ENCODE data around the gene NEAT1. TPM values are rescaled to one million over a fixed set of nuclear protein-coding genes. Genes with fewer than 3 reads are reported as not detected.

NEAT1 gene
- total RNA-seq, 1 donor from 2014 or later = 229 TPM

GRCh38 chr11:65431451-65432099 lies 9.0 kb downstream of the NEAT1 start:
- H3K27ac Mint-ChIP-seq = peak overlapping the region; percentile 77
- H3K4me3 Mint-ChIP-seq = peak overlapping the region; percentile 20
- peaks cover 47% of the 10 kb centered on the region for H3K4me1 Mint-ChIP-seq (ENCODE audit: unreplicated experiment)
- TF ChIP-seq CTCF (conservative IDR thresholded peaks at IDR 0.05) = no peak
- DNase-seq (ENCODE audit: extremely low spot score, unreplicated experiment) = no peak
- peaks cover 29% of the 10 kb centered on the region for H3K36me3 Mint-ChIP-seq
- H3K9me3 Mint-ChIP-seq = no peaks in the 10 kb centered on the region
- peaks cover 12% of the 10 kb centered on the region for H3K27me3 Mint-ChIP-seq

GRCh38 chr11:65432100-65432650 lies 9.6 kb downstream of the NEAT1 start:
- peak overlapping the region; percentile 20 for H3K4me3 Mint-ChIP-seq
- peaks cover 26% of the 10 kb centered on the region for H3K36me3 Mint-ChIP-seq
- peak overlapping the region; percentile 77 for H3K27ac Mint-ChIP-seq
- no peaks in the 10 kb centered on the region for H3K9me3 Mint-ChIP-seq
- H3K4me1 Mint-ChIP-seq (ENCODE audit: unreplicated experiment) = peaks cover 43% of the 10 kb centered on the region
- DNase-seq (ENCODE audit: extremely low spot score, unreplicated experiment) = no peak
- no peak for TF ChIP-seq CTCF (conservative IDR thresholded peaks at IDR 0.05)
- H3K27me3 Mint-ChIP-seq = peaks cover 6% of the 10 kb centered on the region

DNA sequence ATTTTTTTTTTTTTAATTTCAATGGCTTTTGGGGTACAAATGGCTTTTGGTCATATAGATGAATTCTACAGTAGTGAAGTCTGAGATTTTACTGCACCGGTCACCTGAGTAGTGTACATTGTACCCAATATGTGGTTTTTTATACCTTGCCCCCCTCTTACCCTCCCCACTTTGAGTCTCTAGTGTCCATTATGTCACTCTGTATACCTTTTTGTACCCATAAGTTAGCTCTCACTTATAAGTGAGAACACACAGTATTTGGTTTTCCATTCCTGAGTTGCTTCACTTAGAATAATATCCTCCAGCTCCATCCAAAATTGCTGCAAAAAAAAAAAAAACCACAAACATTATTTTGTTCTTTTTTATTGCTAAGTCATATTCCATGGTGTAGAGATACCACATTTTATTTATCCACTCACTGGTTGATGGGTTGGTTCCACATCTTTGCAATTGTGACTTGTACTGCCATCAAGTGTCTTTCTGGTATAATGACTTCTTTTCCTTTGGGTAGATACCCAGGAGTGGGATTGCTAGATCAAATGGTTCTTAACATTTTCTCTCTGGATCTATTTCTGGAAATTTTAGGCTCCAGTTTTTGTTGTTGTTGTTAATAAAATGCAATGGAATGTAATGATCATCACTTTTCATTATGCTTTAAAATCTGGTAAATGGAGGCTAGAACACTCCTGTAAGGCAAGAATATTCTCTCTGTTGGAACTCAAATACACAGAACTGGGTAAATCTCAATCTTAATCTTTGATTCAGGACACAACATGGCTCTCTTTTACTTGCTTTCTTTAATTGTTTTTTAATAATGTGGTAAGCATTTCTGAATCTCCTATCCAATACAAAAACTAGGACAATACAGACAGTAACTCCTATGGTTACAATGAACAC lies 10.3 kb downstream of the NEAT1 start:
- DNase-seq (ENCODE audit: extremely low spot score, unreplicated experiment) = no peak
- Mint-ChIP-seq H3K4me3 (no peak overlapping the region), H3K4me1 (ENCODE audit: unreplicated experiment) (peaks cover 44% of the 10 kb centered on the region), H3K27ac (peak overlapping the region; percentile 77), H3K9me3 (no peaks in the 10 kb centered on the region), H3K36me3 (peaks cover 28% of the 10 kb centered on the region), H3K27me3 (no peaks in the 10 kb centered on the region)
- TF ChIP-seq CTCF (conservative IDR thresholded peaks at IDR 0.05) = peak; percentile 56

- TF ChIP-seq CTCF (conservative IDR thresholded peaks at IDR 0.05) = no peak
- H3K27me3 Mint-ChIP-seq = no peaks in the 10 kb centered on the region
- H3K9me3 Mint-ChIP-seq = no peaks in the 10 kb centered on the region
- H3K4me3 Mint-ChIP-seq = no peak overlapping the region
- H3K4me1 Mint-ChIP-seq (ENCODE audit: unreplicated experiment) = peaks cover 39% of the 10 kb centered on the region
- H3K36me3 Mint-ChIP-seq = peaks cover 32% of the 10 kb centered on the region
- H3K27ac Mint-ChIP-seq = peak overlapping the region; percentile 77
- no peak for DNase-seq (ENCODE audit: extremely low spot score, unreplicated experiment)
These were observed 11.1 kb downstream of the NEAT1 start for GRCh38 chr11:65433657-65434056.

GRCh38 chr11:65434057-65434666 lies 11.6 kb downstream of the NEAT1 start:
- no peak for TF ChIP-seq CTCF (conservative IDR thresholded peaks at IDR 0.05)
- no peaks in the 10 kb centered on the region for H3K27me3 Mint-ChIP-seq
- no peaks in the 10 kb centered on the region for H3K9me3 Mint-ChIP-seq
- no peak overlapping the region for H3K4me3 Mint-ChIP-seq
- H3K4me1 Mint-ChIP-seq (ENCODE audit: unreplicated experiment) = peaks cover 37% of the 10 kb centered on the region
- peaks cover 36% of the 10 kb centered on the region for H3K36me3 Mint-ChIP-seq
- no peak for DNase-seq (ENCODE audit: extremely low spot score, unreplicated experiment)
- peak overlapping the region; percentile 80 for H3K27ac Mint-ChIP-seq

Measured in type B pancreatic cell (in vitro differentiated cells).